Fibroblast of pulmonary artery (primary cell): ENCODE data around the gene ADAR.

Experiments
- DNase-seq: peaks from one replicate; pipeline ENCODE4 v3.0.0-alpha.2; 2010; ENCODE audit warnings: low read depth
- H3K4me3 ChIP-seq: replicated peaks from 2 replicates; pipeline ENCODE4 v1.5.1; 2011; ENCODE audit warnings: low read depth, mild to moderate bottlenecking, control low read depth, low read length, moderate library complexity
- TF ChIP-seq, protein P1 (sequence below): IDR thresholded peaks from 2 replicates; pipeline ENCODE4 v1.5.1; 2011; ENCODE audit warnings: mild to moderate bottlenecking, control low read depth, low read length, inconsistent platforms; ENCODE audit errors: missing control alignments

ADAR gene

DNA sequence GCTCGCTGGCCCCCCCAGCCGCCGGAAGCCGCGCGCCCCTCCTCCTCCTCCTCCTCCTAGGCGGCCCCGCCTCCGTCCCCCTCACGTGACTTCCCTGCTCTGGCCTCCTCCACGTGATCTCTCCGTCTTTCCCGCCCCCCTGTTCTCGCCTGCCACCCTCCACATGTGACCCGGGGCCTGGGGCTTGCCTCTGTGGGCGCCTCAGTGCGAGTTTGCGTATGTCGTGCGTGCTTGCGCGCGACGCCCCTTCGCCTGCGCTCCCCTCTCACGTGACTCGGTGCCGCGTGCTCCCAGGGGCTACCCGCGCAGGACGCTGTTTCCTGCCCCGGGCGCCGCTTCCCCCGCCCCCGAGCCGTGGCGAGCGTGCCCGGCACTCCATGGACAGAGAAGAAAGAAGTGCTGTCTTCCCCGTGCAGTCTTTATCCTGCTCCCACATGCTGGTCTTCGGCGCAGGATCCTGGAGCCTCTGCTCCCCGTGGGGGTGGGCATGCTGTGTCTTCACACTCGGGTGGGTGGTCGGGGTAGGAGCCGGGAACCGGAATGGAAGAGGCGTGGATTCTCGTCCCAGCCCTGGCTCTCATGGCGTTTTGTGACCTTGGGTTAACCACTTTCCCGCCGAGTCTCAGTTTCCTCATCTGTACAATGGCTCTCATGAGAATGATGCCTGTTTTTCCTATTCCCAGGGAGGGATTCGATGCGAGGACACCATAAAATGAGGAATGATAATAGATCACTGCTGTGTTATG lies 49.1 kb downstream of the ADAR start:
- peak overlapping the region; percentile 94 for H3K4me3 ChIP-seq
- DNase-seq: peak; percentile 99
- TF ChIP-seq, protein P1, sequence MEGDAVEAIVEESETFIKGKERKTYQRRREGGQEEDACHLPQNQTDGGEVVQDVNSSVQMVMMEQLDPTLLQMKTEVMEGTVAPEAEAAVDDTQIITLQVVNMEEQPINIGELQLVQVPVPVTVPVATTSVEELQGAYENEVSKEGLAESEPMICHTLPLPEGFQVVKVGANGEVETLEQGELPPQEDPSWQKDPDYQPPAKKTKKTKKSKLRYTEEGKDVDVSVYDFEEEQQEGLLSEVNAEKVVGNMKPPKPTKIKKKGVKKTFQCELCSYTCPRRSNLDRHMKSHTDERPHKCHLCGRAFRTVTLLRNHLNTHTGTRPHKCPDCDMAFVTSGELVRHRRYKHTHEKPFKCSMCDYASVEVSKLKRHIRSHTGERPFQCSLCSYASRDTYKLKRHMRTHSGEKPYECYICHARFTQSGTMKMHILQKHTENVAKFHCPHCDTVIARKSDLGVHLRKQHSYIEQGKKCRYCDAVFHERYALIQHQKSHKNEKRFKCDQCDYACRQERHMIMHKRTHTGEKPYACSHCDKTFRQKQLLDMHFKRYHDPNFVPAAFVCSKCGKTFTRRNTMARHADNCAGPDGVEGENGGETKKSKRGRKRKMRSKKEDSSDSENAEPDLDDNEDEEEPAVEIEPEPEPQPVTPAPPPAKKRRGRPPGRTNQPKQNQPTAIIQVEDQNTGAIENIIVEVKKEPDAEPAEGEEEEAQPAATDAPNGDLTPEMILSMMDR: no peak

GRCh38 chr1:154557939-154558719 lies 49.9 kb downstream of the ADAR start, which contains the start of gene UBE2Q1:
Gene UBE2Q1 (minus strand): TSS chr1:154558662. CDS start chr1:154558553, 109 bp downstream.
- TF ChIP-seq, protein P1: no peak
- peak within 1 kb of the TSS; percentile 94 for H3K4me3 ChIP-seq
- peak; percentile 21 for DNase-seq

GRCh38 chr1:154557248-154557938 lies 50.6 kb downstream of the ADAR start:
- TF ChIP-seq, protein P1: no peak
- H3K4me3 ChIP-seq: peak overlapping the region; percentile 94
- no peak for DNase-seq

GRCh38 chr1:154556422-154556821 lies 51.6 kb downstream of the ADAR start:
- DNase-seq: peak; percentile 62
- H3K4me3 ChIP-seq: peak overlapping the region; percentile 94
- TF ChIP-seq, protein P1: no peak

DNA sequence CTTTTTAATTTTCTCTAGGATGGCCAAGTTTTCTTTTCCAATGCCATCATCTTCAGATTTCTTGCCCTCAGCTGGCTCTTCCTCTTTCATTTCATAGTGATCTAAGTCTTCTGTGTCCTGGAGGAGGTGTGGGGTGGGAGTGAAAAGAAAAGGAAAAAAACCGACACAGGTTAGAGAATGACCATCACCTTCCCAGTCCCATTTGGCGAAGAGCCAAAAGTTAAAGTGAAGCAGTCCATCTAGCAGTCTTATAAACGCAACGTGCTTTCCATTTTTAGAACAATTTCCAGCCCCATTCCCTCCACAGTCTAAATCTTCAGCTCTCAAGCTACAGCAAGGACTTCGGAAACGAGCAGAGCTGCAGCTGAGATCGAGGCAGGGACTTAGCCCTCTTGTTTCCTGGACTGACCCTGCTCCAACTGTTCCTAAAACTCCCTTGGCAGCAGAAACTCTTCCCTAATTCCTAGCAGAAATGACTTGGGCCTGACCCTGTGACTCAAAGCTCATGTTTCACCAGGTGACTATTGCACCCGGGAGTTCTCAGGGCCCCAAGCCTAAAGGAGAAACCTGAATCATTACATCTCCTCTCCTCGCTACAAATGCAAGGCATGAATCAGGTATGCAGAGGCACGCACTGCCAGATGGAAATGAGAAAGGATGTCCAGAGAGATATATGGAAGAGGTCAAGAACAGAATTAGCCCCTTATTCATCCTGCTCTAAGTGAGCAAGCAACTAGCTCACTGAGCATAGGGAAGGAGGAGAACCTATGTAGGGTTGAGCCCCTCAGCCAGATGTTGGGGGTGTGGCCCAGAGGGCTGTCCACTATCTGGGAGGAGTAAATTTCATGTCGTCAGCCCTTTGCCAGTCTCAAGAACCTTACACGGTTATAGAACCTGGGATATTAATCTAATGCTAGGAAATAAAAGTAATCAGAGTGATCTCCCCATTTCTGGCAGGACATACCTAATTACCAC lies 54.6 kb downstream of the ADAR start:
- DNase-seq: no peak
- TF ChIP-seq, protein P1: no peak
- no peak overlapping the region for H3K4me3 ChIP-seq

DNA sequence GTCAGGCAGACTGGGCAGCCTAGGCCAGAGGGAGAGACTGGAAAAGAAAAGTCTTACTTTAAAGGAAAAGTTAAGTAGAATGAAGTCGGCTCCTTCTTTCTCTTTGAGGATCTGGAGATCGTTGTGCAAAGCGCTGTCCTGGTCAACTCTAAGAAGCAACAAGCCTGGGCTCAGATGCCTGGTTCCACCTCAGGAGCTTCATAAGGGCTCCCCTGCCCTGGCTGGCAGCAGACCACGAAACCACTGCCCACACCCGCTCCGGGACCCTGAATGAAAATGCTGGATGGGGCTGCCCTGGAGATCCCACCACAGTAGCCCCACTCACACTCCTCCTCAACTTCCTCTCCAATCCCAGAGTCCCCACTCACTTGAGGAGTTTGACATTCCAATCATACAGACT lies 56.0 kb downstream of the ADAR start:
- TF ChIP-seq, protein P1: no peak
- no peak overlapping the region for H3K4me3 ChIP-seq
- no peak for DNase-seq
